Sigmoid colon (tissue), 4 donors: ENCODE measurements around the gene ZNF174.

ENCODE experiments used
- EP300 ChIP-seq, 4 donors: sonication (generic); formaldehyde crosslinking; IDR thresholded peaks; one replicate each; pipeline ENCODE4 v1.6.1; 2017; ENCODE audit warnings: antibody characterized with exemption in 4 of 4
- POLR2A ChIP-seq, 2 donors: fragments of 450-650 bp; IDR thresholded peaks; one replicate each; pipeline ENCODE4 v1.6.1; 2016; ENCODE audit warnings: antibody characterized with exemption in 2 of 2, mild to moderate bottlenecking in 2 of 2, moderate library complexity in 2 of 2
- POLR2AphosphoS5 ChIP-seq, 4 donors: sonication (generic); formaldehyde crosslinking; IDR thresholded peaks; one replicate each; pipeline ENCODE4 v1.6.1; 2017; ENCODE audit warnings: antibody characterized with exemption in 4 of 4
- TF ChIP-seq, protein P1 (sequence below), 4 experiments: fragments of 450-650 bp in 3 of 4; fragments of 200-600 bp in 1 of 4; IDR thresholded peaks; one replicate each; pipeline ENCODE4 v1.5.1; 2016 to 2019; ENCODE audit warnings: antibody characterized with exemption in 4 of 4, mild to moderate bottlenecking in 3 of 4, moderate library complexity in 2 of 4

DNA sequence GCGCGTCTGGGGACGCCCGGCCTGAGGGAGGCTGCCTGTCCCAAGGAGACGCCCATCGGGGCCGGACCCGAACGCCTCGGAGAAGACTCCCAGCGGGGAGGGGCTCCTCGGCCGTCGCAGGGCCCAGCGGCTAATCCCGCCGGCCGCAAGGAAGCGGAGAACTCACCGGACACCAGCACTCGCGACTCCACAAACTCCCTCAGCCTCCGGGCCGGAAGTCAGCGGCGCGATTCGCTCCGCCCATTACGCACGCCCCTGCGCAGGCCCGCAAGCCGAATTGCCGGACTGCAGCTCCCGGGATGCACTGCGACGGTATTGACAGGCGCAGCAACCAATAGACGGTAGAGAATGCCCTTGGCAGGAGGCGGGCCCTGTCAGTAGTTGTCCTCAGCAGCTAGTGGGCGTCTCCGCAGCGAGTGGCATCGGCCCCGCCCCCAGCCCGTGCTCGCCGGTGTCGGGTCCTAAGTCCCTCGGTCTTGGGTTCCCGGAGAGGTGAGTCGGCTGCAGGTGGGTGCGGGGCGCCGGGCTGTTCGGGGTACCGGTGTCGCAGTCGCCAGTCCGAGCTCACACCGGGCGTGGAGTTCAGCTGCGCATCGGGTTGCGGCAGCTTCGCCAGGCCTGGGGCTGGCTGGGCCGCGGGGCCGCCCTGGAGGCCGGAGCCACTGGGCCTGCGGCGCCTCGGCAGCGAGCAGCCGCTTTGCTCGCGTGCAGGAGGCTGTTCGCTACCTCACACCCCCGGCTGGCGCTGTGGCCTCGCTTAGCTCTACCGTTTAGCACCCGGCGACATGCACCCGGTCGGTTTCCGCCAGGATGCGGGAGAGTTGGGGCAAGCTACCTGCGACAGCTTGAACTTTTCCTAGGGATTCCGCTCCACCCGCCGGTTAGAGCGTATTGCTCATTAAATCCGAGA is at the start of gene ZNF174, which contains the start of gene ZSCAN32:
- TF ChIP-seq POLR2A (IDR thresholded peaks at IDR 0.05) (peak; percentile 44 to 53), POLR2AphosphoS5 (IDR thresholded peaks at IDR 0.05) (peak; percentile 65 to 91 (median 88)), EP300 (IDR thresholded peaks at IDR 0.05) (no peak)
- TF ChIP-seq, protein P1, sequence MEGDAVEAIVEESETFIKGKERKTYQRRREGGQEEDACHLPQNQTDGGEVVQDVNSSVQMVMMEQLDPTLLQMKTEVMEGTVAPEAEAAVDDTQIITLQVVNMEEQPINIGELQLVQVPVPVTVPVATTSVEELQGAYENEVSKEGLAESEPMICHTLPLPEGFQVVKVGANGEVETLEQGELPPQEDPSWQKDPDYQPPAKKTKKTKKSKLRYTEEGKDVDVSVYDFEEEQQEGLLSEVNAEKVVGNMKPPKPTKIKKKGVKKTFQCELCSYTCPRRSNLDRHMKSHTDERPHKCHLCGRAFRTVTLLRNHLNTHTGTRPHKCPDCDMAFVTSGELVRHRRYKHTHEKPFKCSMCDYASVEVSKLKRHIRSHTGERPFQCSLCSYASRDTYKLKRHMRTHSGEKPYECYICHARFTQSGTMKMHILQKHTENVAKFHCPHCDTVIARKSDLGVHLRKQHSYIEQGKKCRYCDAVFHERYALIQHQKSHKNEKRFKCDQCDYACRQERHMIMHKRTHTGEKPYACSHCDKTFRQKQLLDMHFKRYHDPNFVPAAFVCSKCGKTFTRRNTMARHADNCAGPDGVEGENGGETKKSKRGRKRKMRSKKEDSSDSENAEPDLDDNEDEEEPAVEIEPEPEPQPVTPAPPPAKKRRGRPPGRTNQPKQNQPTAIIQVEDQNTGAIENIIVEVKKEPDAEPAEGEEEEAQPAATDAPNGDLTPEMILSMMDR (IDR thresholded peaks at IDR 0.05): no peak
